DMS79 (cell line): ENCODE results near the gene LORICRIN.

Experiments
- DNase-seq: peaks from one replicate; lab custom pipeline; 2025; lab: John Stamatoyannopoulos, UW

LORICRIN gene

DNA sequence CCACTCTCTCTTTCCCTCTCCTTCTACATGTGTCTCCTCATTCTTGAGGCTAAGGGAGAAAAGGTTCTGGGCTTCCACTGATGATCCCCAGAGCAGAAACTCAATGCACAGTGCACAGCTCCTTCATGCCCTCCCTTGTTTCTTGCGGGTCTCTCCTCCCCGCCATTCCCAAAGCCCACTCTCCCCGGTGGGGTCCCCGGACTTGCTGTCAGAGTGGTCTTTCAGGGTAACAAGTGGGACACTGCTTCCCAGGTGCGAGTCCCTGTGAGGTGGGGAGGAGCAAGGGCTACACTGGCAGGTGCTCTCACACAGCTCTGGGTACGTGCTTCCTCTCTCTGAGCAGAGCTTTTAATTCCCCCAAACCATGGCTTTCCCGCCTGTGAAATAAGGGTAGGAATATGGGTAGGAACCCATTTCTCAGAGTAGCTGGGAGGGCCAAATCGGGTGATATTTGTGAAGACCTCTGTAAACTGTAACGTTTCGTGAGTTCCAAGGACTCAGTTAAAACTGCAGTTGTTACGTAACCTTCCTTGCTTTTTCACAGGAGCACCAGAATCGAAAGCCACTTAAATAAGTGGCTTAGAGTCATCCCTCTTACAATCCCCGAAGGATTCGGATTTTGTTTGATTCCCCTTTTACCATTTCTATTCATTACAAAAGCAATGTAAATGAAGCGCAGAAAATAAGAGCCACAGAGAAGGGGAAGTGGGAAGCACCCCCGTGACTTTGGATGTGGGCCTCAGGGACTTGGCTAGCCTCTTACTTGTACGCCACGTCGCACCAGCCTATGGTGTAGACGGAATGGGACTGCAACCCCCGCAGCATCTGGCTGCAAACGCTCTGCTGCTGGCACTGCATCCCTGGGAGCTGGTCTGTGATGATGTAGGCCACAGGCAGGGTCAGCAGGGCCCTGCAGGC lies 47.1 kb downstream of the LORICRIN start:
- DNase-seq: no peak

DNA sequence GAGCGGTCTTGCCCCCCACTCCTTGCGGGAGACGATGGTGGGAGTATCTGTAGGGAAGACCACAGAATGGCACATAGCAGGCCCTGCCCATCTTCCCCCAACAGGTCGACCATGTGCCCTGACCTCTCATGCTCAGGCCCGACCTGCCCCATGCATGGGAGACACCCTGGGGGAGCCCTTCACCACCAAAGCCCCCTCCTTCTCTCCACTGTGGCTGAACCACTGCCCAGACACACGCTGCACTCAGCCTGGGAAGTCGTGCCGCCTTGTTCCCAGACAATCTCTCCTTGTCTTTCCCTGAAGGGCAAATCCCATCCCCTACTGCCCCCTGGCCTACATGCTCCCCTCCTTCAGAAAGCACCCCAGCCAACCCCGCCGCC lies 47.7 kb downstream of the LORICRIN start:
- DNase-seq: no peak

DNA sequence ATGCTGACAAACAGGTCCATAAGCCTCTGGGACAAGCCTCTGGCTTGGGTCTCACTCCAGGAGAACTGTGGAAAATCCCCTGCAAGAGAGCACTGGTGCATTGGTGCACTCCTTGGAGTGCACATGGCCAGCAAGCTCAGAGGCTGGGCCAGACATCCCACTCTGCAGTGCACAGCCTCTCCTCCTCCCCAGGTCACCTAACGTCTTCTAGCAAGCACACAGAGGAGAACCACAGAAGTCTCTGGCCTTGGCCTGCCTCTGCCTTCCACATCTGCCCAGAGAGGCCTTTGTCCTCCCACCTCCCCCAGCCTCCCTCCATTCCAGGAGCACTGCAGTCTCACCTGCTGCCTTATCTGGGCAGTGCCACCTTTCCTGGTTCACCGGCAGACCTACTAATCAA lies 49.1 kb downstream of the LORICRIN start:
- no peak for DNase-seq

DNA sequence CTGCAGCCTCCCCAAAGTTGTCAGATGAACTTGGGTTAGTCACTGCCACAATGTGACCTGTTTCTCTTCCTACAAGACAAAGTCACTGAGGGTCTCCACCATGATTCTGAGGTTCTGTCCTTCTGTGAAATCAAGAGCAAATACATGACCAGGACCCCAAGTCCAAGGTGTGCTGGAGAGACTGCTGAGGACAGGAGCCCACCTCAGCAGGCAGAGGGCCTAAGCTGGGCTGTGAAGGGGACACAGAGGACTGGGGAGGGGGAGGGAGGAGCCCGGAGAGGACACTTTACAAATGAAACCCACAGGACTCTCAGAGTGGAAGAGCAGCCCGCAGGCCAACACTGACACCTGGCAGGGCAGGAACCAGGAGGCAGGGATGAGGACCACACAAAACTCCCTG lies 50.0 kb downstream of the LORICRIN start:
- DNase-seq: no peak

DNA sequence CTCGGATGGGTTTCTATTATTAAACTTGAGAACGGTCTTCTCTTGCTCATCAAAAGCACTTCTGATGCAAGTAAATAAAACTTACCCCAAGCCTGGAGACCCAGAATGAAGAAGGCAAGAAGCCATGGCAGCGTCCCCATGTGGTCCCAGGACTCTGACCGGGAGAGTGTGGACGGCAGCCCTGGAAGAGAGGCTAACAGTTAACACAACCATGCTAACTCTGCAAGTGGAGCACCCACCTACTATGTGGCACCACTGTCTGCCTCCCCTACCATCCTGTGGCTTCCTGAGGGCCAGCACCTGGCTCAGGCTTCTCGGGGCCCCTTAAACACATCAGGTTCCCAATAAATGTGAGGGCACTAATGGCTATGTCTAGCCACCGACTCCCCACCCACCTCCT lies 51.0 kb downstream of the LORICRIN start:
- DNase-seq: no peak
